Hematopoietic multipotent progenitor cell treated with erythropoietin and hydrocortisone succinate and interleukin-3 and kit ligand, for 4 days (in vitro differentiated cells): ENCODE results near the gene RPL38.
"Not testable (repeated sequence)": the region's sequence is repeated elsewhere in the genome, so short reads cannot be mapped to it uniquely, and the experiment has no call there.

Experiments
- DNase-seq: peaks from one replicate; pipeline ENCODE4 v3.0.0-alpha.2; 2015

The RPL38 gene

GRCh38 chr17:74185571-74186185 is 17.8 kb upstream of the RPL38 start:
- no peak for DNase-seq

GRCh38 chr17:74186498-74186897 is 17.0 kb upstream of the RPL38 start:
- no peak for DNase-seq

- no peak for DNase-seq
These were observed 15.7 kb upstream of the RPL38 start for GRCh38 chr17:74187761-74188160.

- DNase-seq: not testable (repeated sequence)
These were observed 14.8 kb upstream of the RPL38 start for GRCh38 chr17:74188687-74189086.

GRCh38 chr17:74190154-74190553 is 13.3 kb upstream of the RPL38 start:
- peak; percentile 75 for DNase-seq

GRCh38 chr17:74190807-74191406 is 12.6 kb upstream of the RPL38 start:
- no peak for DNase-seq

- peak; percentile 84 for DNase-seq
These were observed 10.3 kb upstream of the RPL38 start for GRCh38 chr17:74192950-74193781.

GRCh38 chr17:74194682-74195081 is 8.8 kb upstream of the RPL38 start:
- DNase-seq: no peak

GRCh38 chr17:74196541-74197317 is 6.7 kb upstream of the RPL38 start:
- no peak for DNase-seq

- no peak for DNase-seq
These were observed 5.7 kb upstream of the RPL38 start for GRCh38 chr17:74197801-74198200.

- no peak for DNase-seq
These were observed 4.8 kb upstream of the RPL38 start for GRCh38 chr17:74198694-74199093.

GRCh38 chr17:74199306-74200092 is 4.0 kb upstream of the RPL38 start:
- DNase-seq: peak; percentile 79

GRCh38 chr17:74200112-74200511 is 3.4 kb upstream of the RPL38 start:
- no peak for DNase-seq

GRCh38 chr17:74201250-74201649 is 2.2 kb upstream of the RPL38 start:
- DNase-seq: no peak

GRCh38 chr17:74201948-74202347 is 1.5 kb upstream of the RPL38 start:
- DNase-seq: no peak

GRCh38 chr17:74202938-74203337 is 540 bp upstream of the RPL38 start:
- no peak for DNase-seq

- DNase-seq: no peak
These were observed 996 bp downstream of the RPL38 start for GRCh38 chr17:74204474-74204873.

- DNase-seq: no peak
These were observed 1.8 kb downstream of the RPL38 start for GRCh38 chr17:74205274-74205673.

- DNase-seq: no peak
These were observed 2.9 kb downstream of the RPL38 start for GRCh38 chr17:74206332-74206818.

GRCh38 chr17:74210191-74211140 is 7.0 kb downstream of the RPL38 start:
- DNase-seq: peak; percentile 85
